HCT116 (cell line): Measurements from ENCODE around the gene RADX. TPM values are rescaled to one million over a fixed set of nuclear protein-coding genes. Genes with fewer than 3 reads are reported as not detected.

Source experiments
- ATAC-seq: fragments of 200-7000 bp; cut with Tn5 transposase; 2 replicates; pipeline ENCODE4 v1.9.1; 2020; ENCODE audit warnings: mild to moderate bottlenecking, moderate library complexity
- Bru-seq: library from RNA; stranded (reverse); fragments of 400-500 nt; gene quantifications from one replicate; lab custom pipeline; 2021; lab: Mats Ljungman, UMichigan
- BruChase-seq, 2 experiments: library from RNA; stranded (reverse); fragments of 400-500 nt; gene quantifications; one replicate each; lab custom pipeline; 2021; lab: Mats Ljungman, UMichigan
- BruUV-seq: library from RNA; stranded (reverse); fragments of 400-500 nt; replicated peaks from 2 replicates; lab custom pipeline; 2021; lab: Mats Ljungman, UMichigan
- CTCF ChIA-PET: fragments of 300-600 bp; sonication (Branson Sonifier 250); formaldehyde crosslinking; loops from one replicate; lab custom pipeline; 2021; ENCODE audit warnings: antibody characterized with exemption; lab: Charles Lee
- POLR2A ChIA-PET: fragments of 300-600, 350-600 bp; sonication (Branson Sonifier 250); formaldehyde crosslinking; loops from one replicate; lab custom pipeline; 2021; ENCODE audit warnings: antibody characterized with exemption; lab: Charles Lee
- RAD21 ChIA-PET, 2 experiments: fragments of 300-600 bp; sonication (Branson Sonifier 250); formaldehyde crosslinking; loops; one replicate each; lab custom pipeline; 2023; ENCODE audit warnings: low total read pairs in 2 of 2; ENCODE audit not compliant: uncharacterized antibody in 2 of 2, unreplicated experiment in 2 of 2, low non-redundant PET in 1 of 2; lab: Charles Lee
- DNase-seq: peaks from one replicate; pipeline ENCODE4 v3.0.0-alpha.2; 2010; ENCODE audit warnings: low read depth, low spot score
- H2AFZ ChIP-seq: fragments of 200-600 bp; shearing (Covaris generic), sonication (generic); 2 replicates; pipeline ENCODE4 v1.6.1; 2017; ENCODE audit warnings: low read depth, mixed run types, mixed read lengths, antibody characterized with exemption, low read length; ENCODE audit not compliant: poor library complexity, severe bottlenecking
- H3K27ac ChIP-seq: 2 replicates; pipeline ENCODE4 v1.5.1; 2012; ENCODE audit warnings: low read depth, low read length
- H3K27me3 ChIP-seq: fragments of 200-600 bp; sonication (generic); 2 replicates; pipeline ENCODE4 v1.6.1; 2016; ENCODE audit warnings: mixed run types, low read length, mixed read lengths; ENCODE audit not compliant: insufficient read depth
- H3K36me3 ChIP-seq, 2 experiments: fragments of 200-500 bp in 1 of 2; fragments of 200-600 bp in 1 of 2; sonication (Bioruptor generic) in 1 of 2; sonication (generic) in 1 of 2; 2 replicates each; pipeline versions ENCODE4 v1.5.1 to v1.6.1; 2014 to 2016; ENCODE audit warnings: low read length in 2 of 2, inconsistent platforms in 1 of 2, mixed read lengths in 1 of 2, mixed run types in 1 of 2; ENCODE audit not compliant: insufficient read depth in 2 of 2, control insufficient read depth in 1 of 2
- H3K4me1 ChIP-seq, 2 experiments: fragments of 200-600 bp in 1 of 2; sonication (generic) in 1 of 2; 2 replicates each; pipeline versions ENCODE4 v1.5.1 to v1.6.1; 2012 to 2017; ENCODE audit warnings: low read length in 2 of 2, inconsistent platforms in 1 of 2, mild to moderate bottlenecking in 1 of 2, mixed read lengths in 1 of 2, mixed run types in 1 of 2, moderate library complexity in 1 of 2; ENCODE audit not compliant: insufficient read depth in 2 of 2, control insufficient read depth in 1 of 2
- H3K4me2 ChIP-seq: fragments of 200-600 bp; sonication (generic); 2 replicates; pipeline ENCODE4 v1.6.1; 2017; ENCODE audit warnings: mixed run types, low read length, mixed read lengths
- H3K4me3 ChIP-seq, 2 experiments: fragments of 200-600 bp in 1 of 2; sonication (generic) in 1 of 2; replicated peaks in 1 of 2; 2 replicates each; pipeline ENCODE4 v1.5.1; 2011 to 2016; ENCODE audit warnings: low read length in 2 of 2, control low read depth in 1 of 2, low read depth in 1 of 2, mild to moderate bottlenecking in 1 of 2, mixed read lengths in 1 of 2, mixed run types in 1 of 2
- H3K79me2 ChIP-seq: fragments of 200-600 bp; sonication (generic); 2 replicates; pipeline ENCODE4 v1.6.1; 2017; ENCODE audit warnings: mild to moderate bottlenecking, mixed run types, low read length, moderate library complexity, mixed read lengths; ENCODE audit not compliant: insufficient read depth
- H3K9ac ChIP-seq: fragments of 200-600 bp; sonication (generic); 2 replicates; pipeline ENCODE4 v1.6.1; 2016; ENCODE audit warnings: low read length, mixed read lengths
- H3K9me2 ChIP-seq: fragments of 200-600 bp; sonication (generic), shearing (Covaris generic); 2 replicates; pipeline ENCODE4 v1.6.1; 2017; ENCODE audit warnings: mixed run types, mild to moderate bottlenecking, moderate library complexity; ENCODE audit not compliant: insufficient read depth
- H3K9me3 ChIP-seq, 2 experiments: fragments of 200-500 bp in 1 of 2; fragments of 200-600 bp in 1 of 2; sonication (Bioruptor generic) in 1 of 2; sonication (generic) in 1 of 2; 2 replicates each; pipeline ENCODE4 v1.6.1; 2014 to 2017; ENCODE audit warnings: low read length in 2 of 2, mixed read lengths in 2 of 2, inconsistent platforms in 1 of 2, low read depth in 1 of 2, mild to moderate bottlenecking in 1 of 2, mixed run types in 1 of 2, moderate library complexity in 1 of 2; ENCODE audit not compliant: control insufficient read depth in 1 of 2, insufficient read depth in 1 of 2
- H4K20me1 ChIP-seq: fragments of 200-600 bp; sonication (generic), shearing (Covaris generic); 2 replicates; pipeline ENCODE4 v1.6.1; 2017; ENCODE audit warnings: mixed run types, mild to moderate bottlenecking, moderate library complexity; ENCODE audit not compliant: insufficient read depth
- ATF3 ChIP-seq: IDR thresholded peaks from 2 replicates; pipeline ENCODE4 v1.6.1; 2012
- CBX3 ChIP-seq: IDR thresholded peaks from 2 replicates; pipeline ENCODE4 v1.6.1; 2012; ENCODE audit warnings: low read depth
- POLR2A ChIP-seq: IDR thresholded peaks from 2 replicates; pipeline ENCODE4 v1.7.0; 2011; ENCODE audit warnings: borderline replicate concordance; ENCODE audit not compliant: insufficient read depth, insufficient read length; ENCODE audit errors: extremely low read depth
- POLR2AphosphoS5 ChIP-seq: IDR thresholded peaks from 2 replicates; pipeline ENCODE4 v1.6.1; 2011; ENCODE audit warnings: mild to moderate bottlenecking, low read depth, low read length, moderate library complexity
- RAD21 ChIP-seq: IDR thresholded peaks from 2 replicates; pipeline ENCODE4 v1.6.1; 2012; ENCODE audit warnings: low read depth, mild to moderate bottlenecking
- SIN3A ChIP-seq: IDR thresholded peaks from 2 replicates; pipeline ENCODE4 v1.6.1; 2012; ENCODE audit warnings: low read depth
- SP1 ChIP-seq: IDR thresholded peaks from 2 replicates; pipeline ENCODE4 v1.6.1; 2012; ENCODE audit warnings: low read depth
- ZNF274 ChIP-seq: fragments of 200-500 bp; sonication (Bioruptor generic); IDR thresholded peaks from 2 replicates; pipeline ENCODE4 v1.6.1; 2014; ENCODE audit warnings: mild to moderate bottlenecking, low read depth, low read length, inconsistent platforms
- intact Hi-C: fragments of 100-400 bp; cut with micrococcal nuclease; formaldehyde crosslinking; loops from 2 replicates; pipeline ENCODE4 v1.10.0; 2022
- long read RNA-seq: library from polyadenylated mRNA; unstranded; transcript quantifications from one replicate; pipeline ENCODE4 v2.0.0, GENCODE V29; 2021; ENCODE audit not compliant: unreplicated experiment
- polyA plus RNA-seq: library from polyadenylated mRNA; unstranded; fragments of >200 nt; gene quantifications from 2 replicates; pipeline ENCODE4 v1.2.1, GENCODE V29; 2012; ENCODE audit warnings: missing spikeins
- total RNA-seq: library from RNA; stranded (reverse); gene quantifications from one replicate; pipeline ENCODE4 v1.2.1, GENCODE V29; 2021; ENCODE audit not compliant: unreplicated experiment

The RADX gene, protein sequence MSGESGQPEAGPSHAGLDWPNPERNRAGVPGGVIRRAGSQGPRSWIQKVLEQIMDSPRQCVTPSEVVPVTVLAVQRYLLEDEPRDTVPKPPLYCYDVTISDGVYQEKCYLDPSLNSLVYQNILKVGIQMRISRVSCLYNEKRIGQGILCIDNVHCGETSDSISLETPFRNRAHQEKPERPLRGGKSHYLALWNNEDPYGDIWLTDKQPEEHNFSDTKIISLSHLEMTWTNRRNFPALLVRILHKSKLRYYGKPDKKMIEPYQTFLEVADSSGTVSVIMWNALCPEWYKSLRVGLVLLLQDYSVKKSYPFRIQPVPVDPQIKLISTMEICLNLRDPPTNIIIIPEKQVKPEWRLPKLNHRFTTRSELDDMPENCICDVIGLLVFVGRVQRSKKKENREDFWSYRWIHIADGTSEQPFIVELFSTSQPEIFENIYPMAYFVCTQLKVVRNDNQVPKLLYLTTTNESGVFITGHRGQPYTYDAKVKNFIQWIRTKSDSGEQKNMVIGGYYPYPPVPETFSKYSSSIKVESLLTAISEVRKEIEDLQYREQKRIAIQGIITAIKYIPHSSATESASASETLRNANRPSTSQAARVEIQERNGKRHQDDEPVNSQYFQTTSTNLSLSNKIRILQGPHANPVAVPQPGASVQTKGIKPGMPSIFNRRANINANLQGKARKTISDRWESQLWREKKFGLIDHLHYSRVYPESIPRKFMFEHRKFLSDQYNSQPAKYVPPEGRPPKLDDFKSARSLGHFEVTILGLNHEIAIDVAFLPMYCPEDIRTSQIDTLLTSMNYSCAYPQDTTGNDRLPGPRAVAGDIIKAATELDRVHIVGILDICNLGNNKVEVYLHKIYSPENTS
- total RNA-seq (8.0 TPM), Bru-seq, nascent RNA (percentile 44 among the genes with signal in this experiment), BruChase-seq, experiment 1, labeled RNA remaining after a 6-hour chase (percentile 48 among the genes with signal in this experiment), BruChase-seq, experiment 2, labeled RNA remaining after a 2-hour chase (percentile 45 among the genes with signal in this experiment)
- 1.5 and 2.3 TPM in 2 replicates for polyA plus RNA-seq
- long read RNA-seq, transcript CXorf57-201 (13 exons, 3,607 nt): major isoform, 8 of 14 reads
- long read RNA-seq, partial matches to known transcripts: 0 of 14 reads
- long read RNA-seq, other reads (novel, unspliced or antisense): 2 of 14 reads

- no peaks in the 10 kb centered on the region for H3K79me2 ChIP-seq
- no peak for TF ChIP-seq RAD21
- 0 out of 2 replicates have a peak, but pooled peaks have one; percentile 17 for TF ChIP-seq CBX3
- TF ChIP-seq ZNF274: no peak
- peak; percentile 22; the same call in 1 of the 2 replicates for TF ChIP-seq SP1
- TF ChIP-seq POLR2A: peak; percentile 37
- TF ChIP-seq ATF3: no peak
- peak; percentile 44; the same call in 1 of the 2 replicates for TF ChIP-seq POLR2AphosphoS5
- TF ChIP-seq SIN3A: peak; percentile 61; the same call in 1 of the 2 replicates
- TF ChIP-seq, all 23 proteins: peak for 5
- Histone ChIP-seq H4K20me1 (no peaks in the 10 kb centered on the region), H3K4me2 (peak within 1 kb of the TSS; percentile 84), H3K36me3 (no peaks in the 10 kb centered on the region), H3K9me3 (no peaks in the 10 kb centered on the region), H3K9me2 (no peaks in the 10 kb centered on the region), H3K27ac (peak within 1 kb of the TSS; percentile 57), H3K4me3 (peak within 1 kb of the TSS; percentile 62 to 69), H2AFZ (peak within 1 kb of the TSS; percentile 78), H3K27me3 (no peaks in the 10 kb centered on the region), H3K4me1 (peaks cover 0 to 13% of the 10 kb centered on the region in 2 experiments; a peak in 1 of 4 replicates), H3K9ac (peak within 1 kb of the TSS; percentile 74)
- peak; percentile 97 for ATAC-seq
- ChIA-PET RAD21 (no interaction called here), POLR2A (no interaction called here), CTCF (interaction anchor here (1.4 kb wide), 2 partner anchors 8 to 197 kb away, joined by 4 to 6 read pairs; no protein-coding TSS in a partner anchor)
- DNase-seq: peak; percentile 64
- TSS peak; percentile 83 for BruUV-seq
- intact Hi-C loops: no loop called here
Measured at GRCh38 chrX:106611679-106612392, at the start of gene RADX. Gene RADX, plus strand, starts transcription at chrX:106611978. Its CDS starts 103 bp downstream, at chrX:106612081.
